ENCODE data around the gene ADSL. TPM values are rescaled to one million over a fixed set of nuclear protein-coding genes. Genes with fewer than 3 reads are reported as not detected.

ADSL gene
- total RNA-seq, 1 donor from 2014 or later, result 74.1 TPM

DNA sequence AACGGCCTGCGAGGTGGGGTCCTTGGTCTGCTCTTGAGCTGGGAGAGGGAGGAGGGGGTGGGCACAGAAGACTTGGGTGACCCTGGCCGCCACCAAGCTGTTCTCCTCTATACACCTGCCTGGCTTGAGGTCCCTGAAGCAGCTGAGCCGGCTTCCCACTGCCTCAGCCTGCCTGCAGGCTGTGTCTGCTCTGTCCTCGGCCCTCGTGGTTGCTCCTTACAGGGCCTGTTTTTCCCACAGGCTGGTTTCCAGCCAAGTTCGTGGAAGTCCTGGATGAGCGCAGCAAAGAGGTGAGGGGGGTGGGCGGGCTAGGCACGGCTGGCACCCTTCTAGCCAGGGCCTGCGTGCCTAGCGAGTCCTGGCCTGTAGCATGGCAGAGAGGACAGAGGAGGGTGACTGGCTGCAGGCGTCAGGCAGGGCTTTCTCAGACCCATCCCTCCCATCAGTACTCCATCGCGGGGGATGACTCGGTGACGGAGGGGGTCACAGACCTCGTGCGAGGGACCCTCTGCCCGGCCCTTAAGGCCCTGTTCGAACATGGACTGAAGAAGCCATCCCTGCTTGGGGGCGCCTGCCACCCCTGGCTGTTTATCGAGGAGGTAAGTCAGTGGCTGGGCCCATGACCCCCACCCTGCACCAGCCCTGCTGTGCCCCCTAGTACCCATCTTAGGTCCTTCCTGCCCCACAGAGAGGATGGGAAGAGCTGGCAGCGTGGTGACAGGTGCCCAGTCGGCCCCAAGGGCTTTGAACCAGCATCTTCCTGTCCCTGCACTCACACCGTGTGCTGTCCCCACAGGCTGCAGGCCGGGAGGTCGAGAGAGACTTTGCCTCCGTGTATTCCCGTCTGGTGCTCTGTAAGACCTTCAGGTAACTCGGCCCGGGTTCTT is 61.8 kb downstream of the ADSL start:
- no peak overlapping the region for H3K27ac Mint-ChIP-seq (ENCODE audit: unreplicated experiment)
- no peaks in the 10 kb centered on the region for H3K27me3 Mint-ChIP-seq (ENCODE audit: unreplicated experiment)
- H3K4me3 Mint-ChIP-seq (ENCODE audit: unreplicated experiment), result no peak overlapping the region
- no peaks in the 10 kb centered on the region for H3K9me3 Mint-ChIP-seq (ENCODE audit: unreplicated experiment)
- TF ChIP-seq, protein P1, sequence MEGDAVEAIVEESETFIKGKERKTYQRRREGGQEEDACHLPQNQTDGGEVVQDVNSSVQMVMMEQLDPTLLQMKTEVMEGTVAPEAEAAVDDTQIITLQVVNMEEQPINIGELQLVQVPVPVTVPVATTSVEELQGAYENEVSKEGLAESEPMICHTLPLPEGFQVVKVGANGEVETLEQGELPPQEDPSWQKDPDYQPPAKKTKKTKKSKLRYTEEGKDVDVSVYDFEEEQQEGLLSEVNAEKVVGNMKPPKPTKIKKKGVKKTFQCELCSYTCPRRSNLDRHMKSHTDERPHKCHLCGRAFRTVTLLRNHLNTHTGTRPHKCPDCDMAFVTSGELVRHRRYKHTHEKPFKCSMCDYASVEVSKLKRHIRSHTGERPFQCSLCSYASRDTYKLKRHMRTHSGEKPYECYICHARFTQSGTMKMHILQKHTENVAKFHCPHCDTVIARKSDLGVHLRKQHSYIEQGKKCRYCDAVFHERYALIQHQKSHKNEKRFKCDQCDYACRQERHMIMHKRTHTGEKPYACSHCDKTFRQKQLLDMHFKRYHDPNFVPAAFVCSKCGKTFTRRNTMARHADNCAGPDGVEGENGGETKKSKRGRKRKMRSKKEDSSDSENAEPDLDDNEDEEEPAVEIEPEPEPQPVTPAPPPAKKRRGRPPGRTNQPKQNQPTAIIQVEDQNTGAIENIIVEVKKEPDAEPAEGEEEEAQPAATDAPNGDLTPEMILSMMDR (IDR thresholded peaks at IDR 0.05), result no peak
- H3K4me1 Mint-ChIP-seq (ENCODE audit: unreplicated experiment), result no peaks in the 10 kb centered on the region
- H3K36me3 Mint-ChIP-seq (ENCODE audit: unreplicated experiment), result peaks cover 29% of the 10 kb centered on the region
- DNase-seq (ENCODE audit: extremely low spot score, unreplicated experiment), result peak; percentile 82

DNA sequence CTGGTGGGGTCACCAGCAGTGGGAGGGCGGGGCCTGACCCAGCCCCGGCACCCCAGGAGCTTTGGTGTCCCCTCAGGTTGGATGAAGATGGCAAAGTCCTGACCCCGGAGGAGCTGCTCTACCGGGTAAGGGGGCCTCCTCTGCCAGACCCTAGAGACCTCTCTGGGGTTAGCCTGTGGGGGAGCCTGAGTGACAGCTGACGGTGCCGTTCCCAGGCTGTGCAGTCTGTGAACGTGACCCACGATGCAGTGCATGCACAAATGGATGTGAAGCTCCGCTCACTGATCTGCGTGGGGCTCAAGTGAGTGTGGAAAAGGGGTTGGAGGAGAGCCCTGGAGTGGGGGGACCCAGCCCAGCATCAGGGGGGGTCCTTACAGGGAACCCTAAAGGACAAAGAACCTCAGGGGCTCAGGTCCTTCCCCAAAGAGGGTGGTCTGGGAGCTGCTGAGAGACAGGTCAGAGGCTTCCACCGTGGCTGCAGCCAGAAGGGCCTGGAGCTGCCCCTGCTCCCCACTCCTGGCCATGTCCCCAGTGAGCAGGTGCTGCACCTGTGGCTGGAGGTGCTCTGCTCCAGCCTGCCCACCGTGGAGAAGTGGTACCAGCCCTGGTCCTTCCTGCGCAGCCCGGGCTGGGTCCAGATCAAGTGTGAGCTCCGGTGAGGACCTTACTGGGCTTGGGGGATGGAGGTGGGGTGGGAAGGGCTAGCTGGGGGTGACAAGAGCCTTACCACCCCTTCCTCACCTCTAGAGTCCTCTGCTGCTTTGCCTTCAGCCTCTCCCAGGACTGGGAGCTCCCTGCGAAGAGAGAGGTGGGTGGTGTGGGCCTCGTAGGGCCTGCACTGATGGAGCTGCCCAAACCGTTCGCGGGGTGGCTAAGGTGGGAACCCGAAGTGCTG is 62.7 kb downstream of the ADSL start:
- no peaks in the 10 kb centered on the region for H3K4me1 Mint-ChIP-seq (ENCODE audit: unreplicated experiment)
- no peaks in the 10 kb centered on the region for H3K9me3 Mint-ChIP-seq (ENCODE audit: unreplicated experiment)
- peak; percentile 73 for DNase-seq (ENCODE audit: extremely low spot score, unreplicated experiment)
- TF ChIP-seq, protein P1 (IDR thresholded peaks at IDR 0.05), result no peak
- H3K36me3 Mint-ChIP-seq (ENCODE audit: unreplicated experiment), result peaks cover 25% of the 10 kb centered on the region
- H3K27ac Mint-ChIP-seq (ENCODE audit: unreplicated experiment), result no peak overlapping the region
- H3K27me3 Mint-ChIP-seq (ENCODE audit: unreplicated experiment), result no peaks in the 10 kb centered on the region
- no peak overlapping the region for H3K4me3 Mint-ChIP-seq (ENCODE audit: unreplicated experiment)

DNA sequence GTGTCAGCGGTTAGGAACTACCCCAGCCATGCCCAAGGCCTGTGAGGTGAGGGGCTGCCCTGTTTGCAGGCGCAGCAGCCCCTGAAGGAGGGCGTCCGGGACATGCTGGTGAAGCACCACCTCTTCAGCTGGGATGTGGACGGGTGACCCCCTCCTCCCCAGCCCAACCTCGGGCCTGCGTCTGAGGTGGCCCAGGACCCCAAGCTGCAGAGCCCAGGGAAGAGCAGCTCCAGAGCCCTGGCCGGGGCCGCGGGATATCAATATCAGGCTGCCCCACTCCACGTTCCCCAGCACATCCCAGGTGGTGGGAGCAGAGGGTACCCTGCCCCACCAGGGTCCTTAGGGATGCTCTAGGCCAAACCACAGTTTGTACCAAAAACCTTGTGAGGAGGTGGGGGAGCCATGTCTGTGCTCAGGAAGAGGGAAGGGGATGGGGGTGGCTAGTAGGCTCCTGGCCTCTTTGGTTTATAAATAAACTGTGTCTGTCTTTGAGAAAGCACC is 63.4 kb downstream of the ADSL start:
- Mint-ChIP-seq H3K27me3 (ENCODE audit: unreplicated experiment) (no peaks in the 10 kb centered on the region), H3K36me3 (ENCODE audit: unreplicated experiment) (peaks cover 22% of the 10 kb centered on the region), H3K9me3 (ENCODE audit: unreplicated experiment) (no peaks in the 10 kb centered on the region), H3K4me3 (ENCODE audit: unreplicated experiment) (no peak overlapping the region), H3K4me1 (ENCODE audit: unreplicated experiment) (no peaks in the 10 kb centered on the region), H3K27ac (ENCODE audit: unreplicated experiment) (no peak overlapping the region)
- DNase-seq (ENCODE audit: extremely low spot score, unreplicated experiment), result peak; percentile 79
- TF ChIP-seq, protein P1 (IDR thresholded peaks at IDR 0.05), result no peak

DNA sequence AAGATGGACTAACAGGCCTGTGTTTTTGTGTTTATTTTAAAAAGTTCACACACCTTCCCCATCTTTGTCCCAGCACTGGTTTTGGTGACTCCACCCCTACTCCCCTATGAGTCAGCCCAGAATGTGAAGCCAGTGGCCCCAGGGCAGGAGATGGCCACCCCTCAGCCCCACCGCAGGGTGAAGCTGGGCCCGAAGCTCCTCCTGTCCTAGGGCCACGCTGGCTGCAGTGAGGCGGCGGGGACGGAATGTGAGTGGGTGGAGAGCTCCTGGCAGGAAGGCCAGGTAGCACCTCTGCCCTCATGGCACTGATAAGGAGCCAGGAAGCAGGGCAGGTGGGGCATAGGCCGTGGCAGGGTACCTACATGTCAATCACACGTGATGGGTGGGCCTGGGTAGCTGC is 64.0 kb downstream of the ADSL start:
- Mint-ChIP-seq H3K9me3 (ENCODE audit: unreplicated experiment) (no peaks in the 10 kb centered on the region), H3K4me3 (ENCODE audit: unreplicated experiment) (no peak overlapping the region), H3K36me3 (ENCODE audit: unreplicated experiment) (peaks cover 27% of the 10 kb centered on the region), H3K4me1 (ENCODE audit: unreplicated experiment) (peaks cover under 1% of the 10 kb centered on the region), H3K27ac (ENCODE audit: unreplicated experiment) (no peak overlapping the region), H3K27me3 (ENCODE audit: unreplicated experiment) (no peaks in the 10 kb centered on the region)
- TF ChIP-seq, protein P1 (IDR thresholded peaks at IDR 0.05), result no peak
- DNase-seq (ENCODE audit: extremely low spot score, unreplicated experiment), result peak; percentile 81
